Measurements from ENCODE around the gene CCDC122. TPM values are rescaled to one million over a fixed set of nuclear protein-coding genes. Genes with fewer than 3 reads are reported as not detected.

CCDC122 gene
- total RNA-seq, 6 donors from 2014 or later = 3.5 to 52.4 (median 4.4) TPM

- WGBS, 2 donors = 40 to 43% methylated on average over 2 of the region's 2 CpGs
- H3K36me3 ChIP-seq = no peaks in the 10 kb centered on the region
- no peaks in the 10 kb centered on the region for H3K27me3 ChIP-seq
- no peak for DNase-seq
- H3K27ac ChIP-seq = no peak overlapping the region
- ATAC-seq (ENCODE audit: low FRiP score in 2 of 2) = no peak
- TF ChIP-seq POLR2AphosphoS5 (IDR thresholded peaks at IDR 0.05) (no peak), EP300 (IDR thresholded peaks at IDR 0.05) (no peak), CTCF (IDR thresholded peaks at IDR 0.05) (peak; percentile 18 to 62 (median 37))
- no peak overlapping the region for H3K4me3 ChIP-seq
- no peaks in the 10 kb centered on the region for H3K4me1 ChIP-seq
- H3K9me3 ChIP-seq = no peaks in the 10 kb centered on the region
These were observed 28.9 kb upstream of the CCDC122 start for GRCh38 chr13:43908156-43909126.

- Histone ChIP-seq H3K9me3 (no peaks in the 10 kb centered on the region), H3K4me1 (no peaks in the 10 kb centered on the region), H3K27me3 (no peaks in the 10 kb centered on the region), H3K27ac (no peak overlapping the region), H3K4me3 (no peak overlapping the region), H3K36me3 (no peaks in the 10 kb centered on the region)
- peak; percentile 59 to 82 for ATAC-seq (ENCODE audit: low FRiP score in 2 of 2)
- WGBS, 2 donors = 0 to 2% methylated on average over 3 of the region's 3 CpGs
- DNase-seq = no peak
- TF ChIP-seq POLR2A (IDR thresholded peaks at IDR 0.05) (no peak), CTCF (IDR thresholded peaks at IDR 0.05) (peak; percentile 70 to 89 (median 84)), EP300 (IDR thresholded peaks at IDR 0.05) (no peak)
These were observed 26.0 kb upstream of the CCDC122 start for GRCh38 chr13:43905435-43906031.

GRCh38 chr13:43895940-43896339 lies 16.4 kb upstream of the CCDC122 start:
- H3K9me3 ChIP-seq = no peaks in the 10 kb centered on the region
- WGBS, 2 donors = 67 to 78% methylated on average over 2 of the region's 2 CpGs
- H3K4me1 ChIP-seq = no peaks in the 10 kb centered on the region
- DNase-seq (no peak), ATAC-seq (ENCODE audit: low FRiP score in 2 of 2) (no peak)
- no peaks in the 10 kb centered on the region for H3K27me3 ChIP-seq
- no peak overlapping the region for H3K4me3 ChIP-seq
- TF ChIP-seq POLR2AphosphoS5 (IDR thresholded peaks at IDR 0.05) (no peak), EP300 (IDR thresholded peaks at IDR 0.05) (no peak), CTCF (IDR thresholded peaks at IDR 0.05) (no peak), POLR2A (IDR thresholded peaks at IDR 0.05) (no peak)
- no peaks in the 10 kb centered on the region for H3K36me3 ChIP-seq
- no peak overlapping the region for H3K27ac ChIP-seq

- H3K4me3 ChIP-seq = no peak overlapping the region
- ATAC-seq (ENCODE audit: low FRiP score in 2 of 2) (no peak), DNase-seq (no peak)
- peaks cover 0 to 3% (median 0%) of the 10 kb centered on the region in 4 donors for H3K36me3 ChIP-seq
- no peak overlapping the region for H3K27ac ChIP-seq
- H3K9me3 ChIP-seq = no peaks in the 10 kb centered on the region
- TF ChIP-seq POLR2A (IDR thresholded peaks at IDR 0.05) (no peak), POLR2AphosphoS5 (IDR thresholded peaks at IDR 0.05) (no peak), EP300 (IDR thresholded peaks at IDR 0.05) (no peak)
- no peaks in the 10 kb centered on the region for H3K27me3 ChIP-seq
- no peaks in the 10 kb centered on the region for H3K4me1 ChIP-seq
These were observed 14.9 kb upstream of the CCDC122 start for GRCh38 chr13:43894438-43894837.

- TF ChIP-seq EP300 (IDR thresholded peaks at IDR 0.05) = no peak
- TF ChIP-seq CTCF (IDR thresholded peaks at IDR 0.05) = no peak
- DNase-seq (no peak), ATAC-seq (ENCODE audit: low FRiP score in 2 of 2) (no peak)
- 80 to 85% methylated on average over 1 of the region's 1 CpG for WGBS, 2 donors
- peaks cover 4 to 8% (median 7%) of the 10 kb centered on the region in 4 donors for H3K4me1 ChIP-seq
- H3K36me3 ChIP-seq = no peaks in the 10 kb centered on the region
- no peaks in the 10 kb centered on the region for H3K9me3 ChIP-seq
- no peaks in the 10 kb centered on the region for H3K27me3 ChIP-seq
- no peak overlapping the region for H3K27ac ChIP-seq
- H3K4me3 ChIP-seq = no peak overlapping the region
These were observed 4.7 kb upstream of the CCDC122 start for GRCh38 chr13:43884222-43884621.
